Mesothelial cell of epicardium (in vitro differentiated cells): Measurements from ENCODE around the gene FAF2. TPM values are rescaled to one million over a fixed set of nuclear protein-coding genes. Genes with fewer than 3 reads are reported as not detected.
"Not testable (repeated sequence)": the region's sequence is repeated elsewhere in the genome, so short reads cannot be mapped to it uniquely, and the experiment has no call there.

Experiments
- DNase-seq, 2 experiments: peaks; one replicate each; pipeline ENCODE4 v3.0.0; 2021; ENCODE audit warnings: low spot score in 2 of 2; ENCODE audit not compliant: unreplicated experiment in 2 of 2
- H3K27ac Mint-ChIP-seq: 2 replicates; pipeline ENCODE4 v1.8.0; 2021; ENCODE audit warnings: mixed read lengths
- H3K27me3 Mint-ChIP-seq: 2 replicates; pipeline ENCODE4 v1.8.0; 2021; ENCODE audit warnings: low read depth, mixed read lengths
- H3K36me3 Mint-ChIP-seq: 2 replicates; pipeline ENCODE4 v1.8.0; 2021; ENCODE audit warnings: mixed read lengths
- H3K4me1 Mint-ChIP-seq: 2 replicates; pipeline ENCODE4 v1.8.0; 2021; ENCODE audit warnings: mixed read lengths
- H3K4me3 Mint-ChIP-seq: 2 replicates; pipeline ENCODE4 v1.8.0; 2021; ENCODE audit warnings: mild to moderate bottlenecking, moderate library complexity, mixed read lengths
- H3K9me3 Mint-ChIP-seq: 2 replicates; pipeline ENCODE4 v1.8.0; 2021; ENCODE audit warnings: mixed read lengths
- total RNA-seq: library from RNA; stranded (reverse); gene quantifications from 3 replicates; pipeline ENCODE4 v1.2.1, GENCODE V29; 2021
- TF ChIP-seq, protein P1 (sequence below): fragments of 200-600 bp; sonication (generic); IDR thresholded peaks from one replicate; pipeline ENCODE4 v1.5.0; 2021; ENCODE audit warnings: antibody characterized with exemption; ENCODE audit not compliant: unreplicated experiment

The FAF2 gene
- total RNA-seq, 1 donor from 2014 or later: 52.7 TPM

DNA sequence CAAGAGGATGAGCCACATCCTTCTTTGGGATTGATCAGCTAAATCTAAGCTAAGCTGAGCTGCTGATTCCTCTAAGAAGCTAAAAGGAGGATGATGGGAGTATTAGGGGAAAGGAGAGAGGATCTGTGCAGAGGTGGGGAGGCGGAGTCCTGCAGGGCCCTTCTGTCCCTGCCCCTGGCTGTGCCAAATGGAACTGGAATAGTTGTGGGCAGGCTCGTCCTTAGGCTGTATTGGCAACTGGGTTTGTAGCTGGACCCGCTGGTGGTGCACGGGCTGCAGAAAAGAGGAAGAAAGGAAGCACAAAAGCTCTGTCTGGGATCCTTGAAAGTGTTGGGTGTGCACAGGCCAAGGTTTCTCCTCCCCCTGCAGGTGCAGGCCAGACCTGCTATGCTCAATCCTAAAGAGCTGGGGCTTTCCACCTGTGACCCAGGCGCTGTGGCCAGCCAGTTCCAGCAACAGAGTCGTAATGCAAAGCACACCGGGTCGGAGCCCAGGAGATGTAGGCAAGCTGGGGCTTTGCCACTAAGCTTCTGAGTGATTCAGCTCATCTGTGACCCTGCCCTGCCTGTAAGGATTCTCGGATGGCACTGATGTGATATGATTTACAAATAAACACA is 41.6 kb upstream of the FAF2 start:
- Mint-ChIP-seq H3K4me3 (no peak overlapping the region), H3K27ac (no peak overlapping the region), H3K27me3 (no peaks in the 10 kb centered on the region), H3K4me1 (peaks cover 2% of the 10 kb centered on the region), H3K36me3 (peaks cover 22% of the 10 kb centered on the region), H3K9me3 (no peaks in the 10 kb centered on the region)
- DNase-seq: no peak
- TF ChIP-seq, protein P1, sequence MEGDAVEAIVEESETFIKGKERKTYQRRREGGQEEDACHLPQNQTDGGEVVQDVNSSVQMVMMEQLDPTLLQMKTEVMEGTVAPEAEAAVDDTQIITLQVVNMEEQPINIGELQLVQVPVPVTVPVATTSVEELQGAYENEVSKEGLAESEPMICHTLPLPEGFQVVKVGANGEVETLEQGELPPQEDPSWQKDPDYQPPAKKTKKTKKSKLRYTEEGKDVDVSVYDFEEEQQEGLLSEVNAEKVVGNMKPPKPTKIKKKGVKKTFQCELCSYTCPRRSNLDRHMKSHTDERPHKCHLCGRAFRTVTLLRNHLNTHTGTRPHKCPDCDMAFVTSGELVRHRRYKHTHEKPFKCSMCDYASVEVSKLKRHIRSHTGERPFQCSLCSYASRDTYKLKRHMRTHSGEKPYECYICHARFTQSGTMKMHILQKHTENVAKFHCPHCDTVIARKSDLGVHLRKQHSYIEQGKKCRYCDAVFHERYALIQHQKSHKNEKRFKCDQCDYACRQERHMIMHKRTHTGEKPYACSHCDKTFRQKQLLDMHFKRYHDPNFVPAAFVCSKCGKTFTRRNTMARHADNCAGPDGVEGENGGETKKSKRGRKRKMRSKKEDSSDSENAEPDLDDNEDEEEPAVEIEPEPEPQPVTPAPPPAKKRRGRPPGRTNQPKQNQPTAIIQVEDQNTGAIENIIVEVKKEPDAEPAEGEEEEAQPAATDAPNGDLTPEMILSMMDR: no peak

DNA sequence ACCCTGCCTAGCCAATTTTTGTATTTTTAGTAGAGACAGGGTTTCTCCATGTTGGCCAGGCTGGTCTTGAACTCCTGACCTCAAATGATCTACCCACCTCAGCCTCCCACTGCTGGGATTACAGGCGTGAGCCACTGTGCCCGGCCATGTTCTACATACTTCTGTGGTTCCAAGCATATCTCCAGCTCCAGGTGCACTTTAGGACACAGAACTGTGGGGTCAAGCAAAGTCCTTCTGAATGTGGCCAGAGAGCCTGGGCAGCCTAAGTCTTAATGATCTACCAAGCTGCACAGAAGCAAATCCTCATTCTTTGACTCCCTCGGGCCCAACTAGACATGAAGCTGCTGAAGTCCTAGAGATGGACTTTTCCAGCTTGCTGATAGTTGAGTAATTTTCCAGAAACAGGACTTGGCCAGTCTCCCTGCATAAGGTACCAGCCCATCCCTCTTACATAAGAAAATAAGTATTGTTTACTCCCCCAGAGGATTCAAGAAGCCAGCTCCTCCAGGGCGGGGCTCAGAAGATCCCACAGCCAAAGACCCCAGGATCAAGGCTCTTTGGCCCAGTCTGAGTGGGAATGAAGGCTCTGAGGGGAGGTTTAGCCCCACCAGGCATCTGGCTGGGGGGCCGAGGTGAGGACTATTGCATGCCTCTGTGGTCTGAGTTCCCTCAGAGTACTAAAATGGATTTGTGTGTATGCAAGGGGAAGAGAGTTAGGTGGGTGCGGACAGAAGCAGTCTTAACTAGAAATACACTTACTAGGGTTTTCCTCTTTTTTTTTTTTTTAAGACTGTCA is 40.5 kb upstream of the FAF2 start:
- DNase-seq: no peak
- H3K4me3 Mint-ChIP-seq: no peak overlapping the region
- TF ChIP-seq, protein P1: no peak
- no peak overlapping the region for H3K27ac Mint-ChIP-seq
- peaks cover 1% of the 10 kb centered on the region for H3K4me1 Mint-ChIP-seq
- H3K27me3 Mint-ChIP-seq: no peaks in the 10 kb centered on the region
- peaks cover 20% of the 10 kb centered on the region for H3K36me3 Mint-ChIP-seq
- no peaks in the 10 kb centered on the region for H3K9me3 Mint-ChIP-seq

DNA sequence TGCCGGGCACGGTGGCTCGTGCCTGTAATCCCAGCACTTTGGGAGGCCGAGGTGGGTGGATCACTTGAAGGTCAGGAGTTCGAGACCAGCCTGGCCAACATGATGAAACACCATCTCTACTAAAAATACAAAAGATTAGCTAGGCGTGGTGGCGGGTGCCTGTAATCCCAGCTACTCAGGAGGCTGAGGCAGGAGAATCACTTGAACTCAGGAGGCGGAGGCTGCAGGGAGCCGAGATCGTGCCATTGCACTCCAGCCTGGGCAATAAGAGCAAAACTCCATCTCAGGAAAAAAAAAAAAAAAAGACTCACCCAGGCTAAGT is 40.0 kb upstream of the FAF2 start:
- not testable (repeated sequence) for H3K4me1 Mint-ChIP-seq, H3K27me3 Mint-ChIP-seq, H3K4me3 Mint-ChIP-seq, DNase-seq, H3K9me3 Mint-ChIP-seq, H3K27ac Mint-ChIP-seq
- H3K36me3 Mint-ChIP-seq: peaks cover 19% of the 10 kb centered on the region

DNA sequence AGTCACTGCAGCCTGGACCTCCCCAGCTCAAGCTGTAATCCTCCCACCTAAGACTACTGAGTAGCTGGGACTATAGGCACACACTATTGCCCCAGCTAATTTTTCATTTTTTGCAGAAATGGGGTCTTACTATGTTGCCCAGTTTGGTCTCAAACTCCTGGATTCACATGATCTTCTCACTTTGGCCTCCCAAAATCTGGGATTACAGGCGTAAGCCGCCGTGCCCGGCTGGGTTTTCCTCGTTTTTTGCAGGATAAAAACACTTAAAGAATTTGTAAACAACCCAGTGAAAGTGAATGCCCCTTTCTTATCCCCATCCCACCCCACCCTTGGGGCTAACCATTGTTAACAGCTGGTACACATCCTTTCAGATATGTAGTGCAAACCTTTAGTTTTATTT is 39.6 kb upstream of the FAF2 start:
- Mint-ChIP-seq H3K4me1 (peaks cover 2% of the 10 kb centered on the region), H3K36me3 (peaks cover 19% of the 10 kb centered on the region), H3K27me3 (no peaks in the 10 kb centered on the region), H3K4me3 (no peak overlapping the region), H3K27ac (no peak overlapping the region), H3K9me3 (no peaks in the 10 kb centered on the region)
- no peak for DNase-seq
- TF ChIP-seq, protein P1: no peak

DNA sequence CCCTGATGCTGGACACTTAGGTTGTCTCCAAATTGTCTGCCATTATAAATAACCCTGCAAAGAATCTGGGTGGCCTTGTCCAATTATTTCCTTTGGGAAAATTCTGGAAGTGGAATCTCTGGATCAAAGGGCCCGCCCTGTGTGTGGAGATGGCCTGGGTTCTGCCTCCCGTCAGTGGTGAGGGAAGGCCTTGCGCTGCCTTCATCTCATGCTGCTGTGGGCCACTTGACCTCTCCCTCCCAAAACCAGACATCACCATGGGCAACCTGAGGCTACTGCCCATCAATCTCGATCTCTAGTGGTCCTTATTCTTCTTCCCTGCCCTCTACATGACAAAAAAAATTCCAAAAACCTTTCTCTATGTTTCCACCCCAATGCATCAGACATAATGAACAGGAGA is 38.4 kb upstream of the FAF2 start:
- Mint-ChIP-seq H3K4me3 (no peak overlapping the region), H3K27ac (no peak overlapping the region)

More for the DNA sequence above, 38.4 kb upstream of the FAF2 start:
- TF ChIP-seq, protein P1: no peak
- no peaks in the 10 kb centered on the region for H3K27me3 Mint-ChIP-seq
- peaks cover 5% of the 10 kb centered on the region for H3K4me1 Mint-ChIP-seq
- no peak for DNase-seq
- H3K36me3 Mint-ChIP-seq: peaks cover 16% of the 10 kb centered on the region
- no peaks in the 10 kb centered on the region for H3K9me3 Mint-ChIP-seq
